Common myeloid progenitor, CD34-positive (primary cell): Measurements from ENCODE around the gene TNFRSF18.

Source experiments
- CTCF ChIA-PET: fragments of 350-600 bp; sonication (Branson Sonifier 250); formaldehyde crosslinking; loops from one replicate; lab custom pipeline; 2021; ENCODE audit warnings: antibody characterized with exemption; lab: Charles Lee
- POLR2A ChIA-PET: fragments of 350-600 bp; sonication (Branson Sonifier 250); formaldehyde crosslinking; loops from one replicate; lab custom pipeline; 2021; ENCODE audit warnings: antibody characterized with exemption; lab: Charles Lee
- DNase-seq, 3 donors: peaks; one replicate each; pipeline versions ENCODE4 v3.0.0 to v3.0.0-alpha.2; 2013
- H3K27ac ChIP-seq, 2 experiments: 1 replicate in 1 of 2; 2 replicates in 1 of 2; pipeline ENCODE4 v1.7.0; 2013; ENCODE audit warnings: inconsistent platforms in 2 of 2, low read length in 2 of 2, mild to moderate bottlenecking in 2 of 2, low read depth in 1 of 2, moderate library complexity in 1 of 2; ENCODE audit not compliant: severe bottlenecking in 2 of 2, insufficient read depth in 1 of 2, poor library complexity in 1 of 2
- H3K27me3 ChIP-seq, 5 experiments: replicated peaks in 2 of 5; 1 replicate in 3 of 5; 2 replicates in 2 of 5; pipeline versions ENCODE4 v1.6.1 to v1.7.0; 2013; ENCODE audit warnings: low read length in 4 of 5, mild to moderate bottlenecking in 2 of 5, moderate library complexity in 2 of 5, inconsistent platforms in 1 of 5; ENCODE audit not compliant: insufficient read depth in 5 of 5, control insufficient read depth in 4 of 5
- H3K36me3 ChIP-seq, 4 experiments: 1 replicate in 2 of 4; 2 replicates in 2 of 4; pipeline versions ENCODE4 v1.6.1 to v1.7.0; 2013; ENCODE audit warnings: low read length in 3 of 4, control low read depth in 1 of 4, mild to moderate bottlenecking in 1 of 4; ENCODE audit not compliant: control insufficient read depth in 4 of 4, insufficient read depth in 4 of 4
- H3K4me1 ChIP-seq, 4 experiments: 1 replicate in 3 of 4; 2 replicates in 1 of 4; pipeline versions ENCODE4 v1.6.1 to v1.7.1; 2013; ENCODE audit warnings: low read length in 3 of 4, mild to moderate bottlenecking in 3 of 4, control low read depth in 1 of 4, inconsistent platforms in 1 of 4, moderate library complexity in 1 of 4; ENCODE audit not compliant: control insufficient read depth in 4 of 4, insufficient read depth in 4 of 4; ENCODE audit errors: control extremely low read depth in 1 of 4
- H3K4me3 ChIP-seq, 7 experiments: 1 replicate in 4 of 7; 2 replicates in 3 of 7; pipeline versions ENCODE4 v1.5.1 to v1.7.0; 2013; ENCODE audit warnings: mild to moderate bottlenecking in 7 of 7, low read length in 6 of 7, moderate library complexity in 6 of 7, inconsistent platforms in 2 of 7, low read depth in 2 of 7, control low read depth in 1 of 7; ENCODE audit not compliant: insufficient read depth in 4 of 7, control insufficient read depth in 1 of 7; ENCODE audit errors: extremely low read depth in 1 of 7
- H3K9me3 ChIP-seq, 5 experiments: 1 replicate in 4 of 5; 2 replicates in 1 of 5; pipeline versions ENCODE4 v1.6.1 to v1.7.1; 2013; ENCODE audit warnings: low read length in 4 of 5, mild to moderate bottlenecking in 2 of 5, inconsistent platforms in 1 of 5, low read depth in 1 of 5, moderate library complexity in 1 of 5; ENCODE audit not compliant: control insufficient read depth in 4 of 5, insufficient read depth in 2 of 5; ENCODE audit errors: control extremely low read depth in 1 of 5
- WGBS: methylation state at CpG from one replicate; pipeline ENCODE4 v1.1.5; 2013; ENCODE audit not compliant: insufficient coverage; 5-methylcytosine and 5-hydroxymethylcytosine counted together

TNFRSF18 gene

GRCh38 chr1:1200876-1201810 is 5.2 kb downstream of the TNFRSF18 start:
- ChIA-PET CTCF (interaction anchor here (1.0 to 2.0 kb wide), 3 partner anchors 12 to 79 kb away, joined by 4 to 12 read pairs (median 6); partner anchors contain the start of gene TNFRSF4), POLR2A (interaction anchor here (1.1 kb wide), 1 partner anchor 39 kb away, joined by 3 read pairs; no protein-coding TSS in a partner anchor)
- peaks cover 0 to 8% (median 0%) of the 10 kb centered on the region in 5 experiments for H3K27me3 ChIP-seq
- peak overlapping the region; percentile 19 to 55 (median 51) for H3K4me3 ChIP-seq
- 0% methylated on average over 40 of the region's 109 CpGs for WGBS
- DNase-seq = peak; percentile 68 to 81 (median 73)
- peaks cover 0 to 7% (median 0%) of the 10 kb centered on the region in 4 experiments for H3K36me3 ChIP-seq
- H3K4me1 ChIP-seq = peaks cover 0 to 61% (median 36%) of the 10 kb centered on the region in 4 experiments
- peaks cover 0 to 2% (median 0%) of the 10 kb centered on the region in 5 experiments for H3K9me3 ChIP-seq
- H3K27ac ChIP-seq = peak overlapping the region in 1 of 2 experiments; percentile 25

- Histone ChIP-seq H3K27me3 (peaks cover 0 to 1% (median 0%) of the 10 kb centered on the region in 5 experiments), H3K27ac (peak overlapping the region in 1 of 2 experiments; percentile 25), H3K9me3 (peaks cover 0 to 4% (median 0%) of the 10 kb centered on the region in 5 experiments), H3K4me1 (peaks cover 0 to 52% (median 26%) of the 10 kb centered on the region in 4 experiments), H3K4me3 (peak overlapping the region in 5 of 7 experiments; percentile 7 to 55 (median 51)), H3K36me3 (peaks cover 0 to 7% (median 0%) of the 10 kb centered on the region in 4 experiments)
- ChIA-PET CTCF (interaction anchor here (1.0 to 2.0 kb wide), 3 partner anchors 13 to 78 kb away, joined by 4 to 12 read pairs (median 6); partner anchors contain the start of gene TNFRSF4), POLR2A (interaction anchor here (1.1 kb wide), 1 partner anchor 40 kb away, joined by 3 read pairs; no protein-coding TSS in a partner anchor)
- 65% methylated on average over 16 of the region's 31 CpGs for WGBS
- no peak for DNase-seq
These were observed 6.2 kb downstream of the TNFRSF18 start for GRCh38 chr1:1199961-1200875.

- POLR2A ChIA-PET = no interaction called here
- Histone ChIP-seq H3K27ac (no peak overlapping the region), H3K27me3 (no peaks in the 10 kb centered on the region), H3K4me1 (peaks cover 0 to 44% (median 22%) of the 10 kb centered on the region in 4 experiments), H3K9me3 (peaks cover 0 to 11% (median 0%) of the 10 kb centered on the region in 5 experiments), H3K4me3 (no peak overlapping the region), H3K36me3 (peaks cover 0 to 7% (median 0%) of the 10 kb centered on the region in 4 experiments)
- no peak for DNase-seq
- 95% methylated on average over 21 of the region's 22 CpGs for WGBS
- CTCF ChIA-PET = interaction anchor here (1.8 to 2.0 kb wide), 2 partner anchors 13 to 77 kb away, joined by 6 to 12 read pairs; no protein-coding TSS in a partner anchor
These were observed 7.0 kb downstream of the TNFRSF18 start for GRCh38 chr1:1199141-1199960.

GRCh38 chr1:1198423-1199140 is 7.8 kb downstream of the TNFRSF18 start:
- WGBS = 97% methylated on average over 14 of the region's 23 CpGs
- Histone ChIP-seq H3K27ac (no peak overlapping the region), H3K4me3 (no peak overlapping the region), H3K36me3 (peaks cover 0 to under 1% (median 0%) of the 10 kb centered on the region in 4 experiments), H3K27me3 (no peaks in the 10 kb centered on the region), H3K9me3 (peaks cover 0 to 13% (median 0%) of the 10 kb centered on the region in 5 experiments), H3K4me1 (peaks cover 0 to 37% (median 22%) of the 10 kb centered on the region in 4 experiments)
- POLR2A ChIA-PET = interaction anchor here (0.7 kb wide), 1 partner anchor 107 kb away, joined by 3 read pairs; no protein-coding TSS in a partner anchor
- DNase-seq = no peak
- CTCF ChIA-PET = interaction anchor here (0.6 kb wide), 1 partner anchor 27 kb away, joined by 3 read pairs; no protein-coding TSS in a partner anchor

GRCh38 chr1:1197551-1198422 is 8.6 kb downstream of the TNFRSF18 start:
- DNase-seq = no peak
- H3K4me1 ChIP-seq = peaks cover 0 to 33% (median 22%) of the 10 kb centered on the region in 4 experiments
- H3K27me3 ChIP-seq = no peaks in the 10 kb centered on the region
- 95% methylated on average over 33 of the region's 48 CpGs for WGBS
- ChIA-PET POLR2A (interaction anchor here (0.7 kb wide), 1 partner anchor 107 kb away, joined by 3 read pairs; no protein-coding TSS in a partner anchor), CTCF (interaction anchor here (0.6 kb wide), 1 partner anchor 27 kb away, joined by 3 read pairs; no protein-coding TSS in a partner anchor)
- H3K9me3 ChIP-seq = peaks cover 0 to 13% (median 0%) of the 10 kb centered on the region in 5 experiments
- no peak overlapping the region for H3K4me3 ChIP-seq
- no peak overlapping the region for H3K27ac ChIP-seq
- no peaks in the 10 kb centered on the region for H3K36me3 ChIP-seq
